A549 treated with GW870086 at 1 μM for 4 hours (cell line): ENCODE results near the gene MMP7. TPM values are rescaled to one million over a fixed set of nuclear protein-coding genes. Genes with fewer than 3 reads are reported as not detected.

Experiments
- total RNA-seq: library from RNA; stranded (reverse); fragments of 200-300 nt; extraction: Qiagen RNA extraction; gene quantifications from 5 replicates; pipeline ENCODE4 v1.2.3, GENCODE V29; 2022; ENCODE audit warnings: low read depth

Gene MMP7
- 22.8 to 33.8 TPM (median 24.6 TPM) in 5 replicates for total RNA-seq

GRCh38 chr11:102530558-102530957 is at the start of gene MMP7:
TSS of gene MMP7 (minus strand) at chr11:102530747. CDS start at chr11:102530700, 47 bp downstream.

Other genes with a start within 250 kb of the MMP7 start
- 34.3 to 43.9 TPM (median 42.0 TPM) in 5 replicates for gene BIRC3, start 213.3 kb downstream of the MMP7 start, total RNA-seq
- 27.2 to 31.5 TPM (median 27.9 TPM) in 5 replicates for gene BIRC2, start 183.5 kb downstream of the MMP7 start, total RNA-seq
- 112 to 194 TPM (median 171 TPM) in 5 replicates for gene TMEM123, start 78.0 kb downstream of the MMP7 start, total RNA-seq
- gene MMP20, start 94.6 kb upstream of the MMP7 start, total RNA-seq, result not detected in 5 replicates
- not detected in 5 replicates for gene MMP27, start 175.0 kb upstream of the MMP7 start, total RNA-seq
- gene MMP8, start 194.2 kb upstream of the MMP7 start, total RNA-seq, result not detected in 5 replicates
- gene MMP10, start 249.9 kb upstream of the MMP7 start, total RNA-seq, result 0.53 to 2.1 TPM (median 0.98 TPM) in 5 replicates